Gastrocnemius medialis (tissue), 4 donors: ENCODE measurements around the gene SLC12A3. TPM values are rescaled to one million over a fixed set of nuclear protein-coding genes. Genes with fewer than 3 reads are reported as not detected.

ENCODE experiments used
- ATAC-seq, 2 donors: fragments of 150-250 bp; one replicate each; pipeline ENCODE4 v1.9.1; 2016
- DNase-seq, 2 donors: peaks; one replicate each; pipeline ENCODE4 v3.0.0-alpha.2; 2019
- H3K27ac ChIP-seq, 4 donors: fragments of 200-600 bp; sonication (generic); 1 replicate in 1 of 4; 2 replicates in 3 of 4; pipeline ENCODE4 v1.5.1; 2016 to 2018; ENCODE audit warnings: mild to moderate bottlenecking in 2 of 4, moderate library complexity in 1 of 4
- H3K27me3 ChIP-seq, 3 donors: fragments of 200-600 bp; sonication (generic) in 2 of 3; 1 replicate in 1 of 3; 2 replicates in 2 of 3; pipeline versions ENCODE4 v1.5.1 to v1.6.0; 2016 to 2019; ENCODE audit warnings: mild to moderate bottlenecking in 1 of 3, moderate library complexity in 1 of 3
- H3K36me3 ChIP-seq, 2 donors: fragments of 200-600 bp; sonication (generic) in 1 of 2; one replicate each; pipeline ENCODE4 v1.5.1; 2017 to 2018
- H3K4me1 ChIP-seq, 2 donors: fragments of 200-600 bp; sonication (generic) in 1 of 2; one replicate each; pipeline ENCODE4 v1.5.1; 2016 to 2017; ENCODE audit warnings: mild to moderate bottlenecking in 2 of 2
- H3K4me3 ChIP-seq, 4 donors: fragments of 200-600 bp; sonication (generic) in 3 of 4; 1 replicate in 1 of 4; 2 replicates in 3 of 4; pipeline ENCODE4 v1.5.1; 2016 to 2019; ENCODE audit warnings: mild to moderate bottlenecking in 2 of 4
- H3K9me3 ChIP-seq, 3 donors: fragments of 200-600 bp; sonication (generic) in 2 of 3; 1 replicate in 1 of 3; 2 replicates in 2 of 3; pipeline ENCODE4 v1.5.1; 2016 to 2019
- CTCF ChIP-seq, 5 experiments: fragments of 450-650 bp in 3 of 5; fragments of 200-600 bp in 2 of 5; sonication (generic) in 2 of 5; IDR thresholded peaks in 4 of 5; conservative IDR thresholded peaks in 1 of 5; 1 replicate in 4 of 5; 2 replicates in 1 of 5; pipeline ENCODE4 v1.5.1; 2016 to 2019; ENCODE audit warnings: antibody characterized with exemption in 5 of 5, mild to moderate bottlenecking in 3 of 5, moderate library complexity in 3 of 5
- POLR2A ChIP-seq, 2 donors: fragments of 450-650 bp; IDR thresholded peaks; one replicate each; pipeline ENCODE4 v1.6.1; 2017; ENCODE audit warnings: antibody characterized with exemption in 2 of 2, mild to moderate bottlenecking in 2 of 2, moderate library complexity in 2 of 2
- in situ Hi-C, 4 donors: fragments of 200-750 bp; cut with MboI; loops; one replicate each; pipeline versions ENCODE4 v1.15.0 to v1.8.0; 2017; ENCODE audit warnings: low sequenced_read_pairs in 4 of 4
- intact Hi-C: fragments of 100-400 bp; cut with DNase I; formaldehyde crosslinking; loops from one replicate; pipeline ENCODE4 v1.15.1; 2023; ENCODE audit warnings: low total_unique reads
- total RNA-seq, 4 donors: library from RNA; depleted of rRNA; stranded (reverse); fragments of >200 nt; gene quantifications; one replicate each; pipeline versions ENCODE4 v1.1.0 to v1.2.3, GENCODE V29; 2016

The SLC12A3 gene
- total RNA-seq, 4 donors from 2014 or later: not detected

- no peak overlapping the region for H3K4me3 ChIP-seq
- no peaks in the 10 kb centered on the region for H3K27me3 ChIP-seq
- in situ Hi-C loops: no loop called here
- intact Hi-C loops: no loop called here
- H3K4me1 ChIP-seq: no peaks in the 10 kb centered on the region
- ATAC-seq (no peak), DNase-seq (no peak)
- H3K36me3 ChIP-seq: no peaks in the 10 kb centered on the region
- TF ChIP-seq POLR2A (IDR thresholded peaks at IDR 0.05) (no peak), CTCF (IDR thresholded peaks at IDR 0.05 in 4 of 5, conservative IDR thresholded peaks at IDR 0.05 in 1 of 5) (no peak)
- no peak overlapping the region for H3K27ac ChIP-seq
- no peaks in the 10 kb centered on the region for H3K9me3 ChIP-seq
Measured at GRCh38 chr16:56888806-56889205, 23.8 kb downstream of the SLC12A3 start.

GRCh38 chr16:56889206-56889605 lies 24.2 kb downstream of the SLC12A3 start:
- no peaks in the 10 kb centered on the region for H3K4me1 ChIP-seq
- ATAC-seq (no peak), DNase-seq (no peak)
- H3K9me3 ChIP-seq: no peaks in the 10 kb centered on the region
- H3K4me3 ChIP-seq: no peak overlapping the region
- in situ Hi-C loops (no loop called here), intact Hi-C loops (no loop called here)
- no peaks in the 10 kb centered on the region for H3K36me3 ChIP-seq
- no peaks in the 10 kb centered on the region for H3K27me3 ChIP-seq
- TF ChIP-seq POLR2A (IDR thresholded peaks at IDR 0.05) (no peak), CTCF (IDR thresholded peaks at IDR 0.05 in 4 of 5, conservative IDR thresholded peaks at IDR 0.05 in 1 of 5) (no peak)
- H3K27ac ChIP-seq: no peak overlapping the region

- Histone ChIP-seq H3K9me3 (no peaks in the 10 kb centered on the region), H3K36me3 (no peaks in the 10 kb centered on the region), H3K27me3 (no peaks in the 10 kb centered on the region), H3K4me1 (no peaks in the 10 kb centered on the region), H3K27ac (no peak overlapping the region), H3K4me3 (no peak overlapping the region)
- no peak for TF ChIP-seq CTCF (IDR thresholded peaks at IDR 0.05 in 4 of 5, conservative IDR thresholded peaks at IDR 0.05 in 1 of 5)
- no peak for TF ChIP-seq POLR2A (IDR thresholded peaks at IDR 0.05)
- intact Hi-C loops: no loop called here
- no peak for DNase-seq
- in situ Hi-C loops: no loop called here
- ATAC-seq: no peak
Measured at GRCh38 chr16:56891685-56892084, 26.7 kb downstream of the SLC12A3 start.

GRCh38 chr16:56892705-56893104 lies 27.7 kb downstream of the SLC12A3 start:
- TF ChIP-seq CTCF (IDR thresholded peaks at IDR 0.05 in 4 of 5, conservative IDR thresholded peaks at IDR 0.05 in 1 of 5): no peak
- TF ChIP-seq POLR2A (IDR thresholded peaks at IDR 0.05): no peak
- no peaks in the 10 kb centered on the region for H3K27me3 ChIP-seq
- no peak for DNase-seq
- H3K27ac ChIP-seq: no peak overlapping the region
- no peaks in the 10 kb centered on the region for H3K9me3 ChIP-seq
- intact Hi-C loops: no loop called here
- H3K4me3 ChIP-seq: no peak overlapping the region
- in situ Hi-C loops: no loop called here
- ATAC-seq: no peak
- no peaks in the 10 kb centered on the region for H3K36me3 ChIP-seq
- H3K4me1 ChIP-seq: no peaks in the 10 kb centered on the region

GRCh38 chr16:56894331-56894917 lies 29.4 kb downstream of the SLC12A3 start:
- Histone ChIP-seq H3K9me3 (no peaks in the 10 kb centered on the region), H3K36me3 (no peaks in the 10 kb centered on the region), H3K4me3 (no peak overlapping the region), H3K4me1 (no peaks in the 10 kb centered on the region), H3K27ac (no peak overlapping the region), H3K27me3 (no peaks in the 10 kb centered on the region)
- DNase-seq (no peak), ATAC-seq (no peak)
- in situ Hi-C loops: no loop called here
- TF ChIP-seq POLR2A (IDR thresholded peaks at IDR 0.05) (no peak), CTCF (IDR thresholded peaks at IDR 0.05 in 4 of 5, conservative IDR thresholded peaks at IDR 0.05 in 1 of 5) (no peak)
- intact Hi-C loops: no loop called here
